NT2/D1 (cell line): Measurements from ENCODE around the gene SIGLEC15.
A peak's percentile ranks its signal among the peaks of the same experiment; 100 is the strongest.

Experiments
- DNase-seq: peaks from one replicate; pipeline ENCODE4 v3.0.0-alpha.2; 2011; ENCODE audit warnings: low read depth, low spot score
- H3K27me3 ChIP-seq: 2 replicates; pipeline ENCODE4 v1.6.0; 2011; ENCODE audit warnings: mild to moderate bottlenecking; ENCODE audit not compliant: insufficient read length, insufficient read depth
- H3K36me3 ChIP-seq: 2 replicates; pipeline ENCODE4 v1.6.1; 2011; ENCODE audit warnings: mild to moderate bottlenecking, low read length, mixed read lengths; ENCODE audit not compliant: insufficient read depth, insufficient read length
- H3K4me1 ChIP-seq: 2 replicates; pipeline ENCODE4 v1.5.1; 2011; ENCODE audit not compliant: insufficient read depth, insufficient read length
- H3K4me3 ChIP-seq: 2 replicates; pipeline ENCODE4 v1.5.1; 2011; ENCODE audit warnings: low read depth; ENCODE audit not compliant: insufficient read length
- H3K9ac ChIP-seq: 2 replicates; pipeline ENCODE4 v1.6.0; 2011; ENCODE audit warnings: low read depth; ENCODE audit not compliant: insufficient read length
- H3K9me3 ChIP-seq: 2 replicates; pipeline ENCODE4 v1.5.1; 2011; ENCODE audit warnings: mild to moderate bottlenecking, low read length; ENCODE audit not compliant: insufficient read depth
- SUZ12 ChIP-seq: IDR thresholded peaks from 2 replicates; pipeline ENCODE4 v1.6.1; 2011; ENCODE audit not compliant: insufficient read length, insufficient read depth; ENCODE audit errors: extremely low read depth
- YY1 ChIP-seq: IDR thresholded peaks from 2 replicates; pipeline ENCODE4 v1.6.1; 2011; ENCODE audit not compliant: insufficient read length, insufficient read depth
- ZNF274 ChIP-seq: IDR thresholded peaks from 2 replicates; pipeline ENCODE4 v1.6.1; 2011; ENCODE audit warnings: mild to moderate bottlenecking, low read depth, low read length

The SIGLEC15 gene

GRCh38 chr18:45834306-45834705 is 8.8 kb downstream of the SIGLEC15 start:
- no peak overlapping the region for H3K4me3 ChIP-seq
- no peaks in the 10 kb centered on the region for H3K36me3 ChIP-seq
- H3K9me3 ChIP-seq, result no peaks in the 10 kb centered on the region
- TF ChIP-seq SUZ12, result no peak
- no peak for TF ChIP-seq ZNF274
- no peak for TF ChIP-seq YY1
- no peak for DNase-seq
- H3K27me3 ChIP-seq, result peaks cover 43% of the 10 kb centered on the region
- H3K9ac ChIP-seq, result no peak overlapping the region
- H3K4me1 ChIP-seq, result peaks cover 8% of the 10 kb centered on the region

- H3K36me3 ChIP-seq, result no peaks in the 10 kb centered on the region
- H3K27me3 ChIP-seq, result peaks cover 43% of the 10 kb centered on the region
- no peak for DNase-seq
- no peak overlapping the region for H3K4me3 ChIP-seq
- TF ChIP-seq ZNF274, result no peak
- peaks cover 7% of the 10 kb centered on the region for H3K4me1 ChIP-seq
- H3K9ac ChIP-seq, result no peak overlapping the region
- H3K9me3 ChIP-seq, result no peaks in the 10 kb centered on the region
Observed at GRCh38 chr18:45835057-45835636, 9.7 kb downstream of the SIGLEC15 start.

GRCh38 chr18:45836242-45837205 is 11.0 kb downstream of the SIGLEC15 start:
- Histone ChIP-seq H3K4me3 (no peak overlapping the region), H3K27me3 (peaks cover 43% of the 10 kb centered on the region), H3K9ac (no peak overlapping the region), H3K4me1 (peaks cover 7% of the 10 kb centered on the region), H3K36me3 (no peaks in the 10 kb centered on the region), H3K9me3 (no peaks in the 10 kb centered on the region)
- no peak for TF ChIP-seq YY1
- TF ChIP-seq SUZ12, result no peak
- TF ChIP-seq ZNF274, result no peak
- no peak for DNase-seq

GRCh38 chr18:45837283-45838070 is 12.0 kb downstream of the SIGLEC15 start:
- no peaks in the 10 kb centered on the region for H3K36me3 ChIP-seq
- no peaks in the 10 kb centered on the region for H3K9me3 ChIP-seq
- DNase-seq, result peak; percentile 42
- H3K9ac ChIP-seq, result peak overlapping the region; percentile 67
- peaks cover 43% of the 10 kb centered on the region for H3K27me3 ChIP-seq
- peaks cover 6% of the 10 kb centered on the region for H3K4me1 ChIP-seq
- TF ChIP-seq YY1, result no peak
- no peak for TF ChIP-seq ZNF274
- TF ChIP-seq SUZ12, result no peak
- H3K4me3 ChIP-seq, result peak overlapping the region; percentile 24

- Histone ChIP-seq H3K4me1 (peaks cover 3% of the 10 kb centered on the region), H3K4me3 (no peak overlapping the region), H3K36me3 (no peaks in the 10 kb centered on the region), H3K9me3 (no peaks in the 10 kb centered on the region), H3K27me3 (peaks cover 43% of the 10 kb centered on the region), H3K9ac (no peak overlapping the region)
- TF ChIP-seq SUZ12, result no peak
- no peak for TF ChIP-seq YY1
- TF ChIP-seq ZNF274, result no peak
- DNase-seq, result no peak
Observed at GRCh38 chr18:45838302-45839070, 13.0 kb downstream of the SIGLEC15 start.

- Histone ChIP-seq H3K4me1 (peaks cover 3% of the 10 kb centered on the region), H3K4me3 (no peak overlapping the region), H3K27me3 (peaks cover 41% of the 10 kb centered on the region), H3K9ac (no peak overlapping the region), H3K36me3 (no peaks in the 10 kb centered on the region), H3K9me3 (no peaks in the 10 kb centered on the region)
- DNase-seq, result peak; percentile 15
- TF ChIP-seq ZNF274, result no peak
- TF ChIP-seq SUZ12, result no peak
- no peak for TF ChIP-seq YY1
Observed at GRCh38 chr18:45839414-45840395, 14.2 kb downstream of the SIGLEC15 start.
